Activated CD4-positive, alpha-beta T cell treated with anti-CD3 and anti-CD28 coated beads for 1 hour (primary cell): Measurements from ENCODE around the gene MPP4.
"Not testable (repeated sequence)": the region's sequence is repeated elsewhere in the genome, so short reads cannot be mapped to it uniquely, and the experiment has no call there.

Experiments used
- DNase-seq: peaks from one replicate; pipeline ENCODE4 v3.0.0-alpha.2; 2020

Gene MPP4

DNA sequence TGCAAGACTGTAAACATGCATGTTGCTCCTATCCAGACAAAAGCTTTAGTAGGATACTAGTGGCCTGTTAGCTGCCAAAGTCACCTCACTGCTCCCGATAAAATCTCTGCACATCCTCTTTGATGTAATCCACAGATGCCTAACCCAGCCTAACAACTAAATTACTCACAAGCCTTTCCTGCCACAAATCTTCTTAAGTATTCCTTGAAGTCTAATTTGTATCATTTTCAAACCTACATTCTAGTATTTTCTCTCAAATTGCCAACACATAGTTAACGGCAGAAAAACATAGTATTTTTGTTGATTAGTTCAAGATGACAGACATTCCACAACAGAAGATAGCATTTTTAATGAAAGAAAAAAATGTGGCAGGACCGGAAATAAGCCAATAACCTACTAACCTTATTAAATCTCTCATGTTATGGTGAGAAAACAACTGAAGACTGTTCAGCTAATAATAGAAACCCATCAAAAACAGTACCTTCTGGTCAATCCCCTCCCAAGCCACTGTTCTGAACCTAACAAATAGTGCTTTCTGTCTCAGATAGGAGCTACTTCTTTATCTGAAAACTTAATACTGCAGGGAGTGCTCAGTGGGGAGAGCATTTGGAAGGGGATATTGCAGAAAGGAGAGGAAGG lies at the start of gene MPP4:
MPP4 (minus strand) TSS at position 57 of the 639 bp plus-strand sequence. CDS start 4,690 bp downstream, outside the sequence.
- no peak for DNase-seq

GRCh38 chr2:201746551-201746950 lies 48.1 kb upstream of the MPP4 start:
- DNase-seq, result no peak

DNA sequence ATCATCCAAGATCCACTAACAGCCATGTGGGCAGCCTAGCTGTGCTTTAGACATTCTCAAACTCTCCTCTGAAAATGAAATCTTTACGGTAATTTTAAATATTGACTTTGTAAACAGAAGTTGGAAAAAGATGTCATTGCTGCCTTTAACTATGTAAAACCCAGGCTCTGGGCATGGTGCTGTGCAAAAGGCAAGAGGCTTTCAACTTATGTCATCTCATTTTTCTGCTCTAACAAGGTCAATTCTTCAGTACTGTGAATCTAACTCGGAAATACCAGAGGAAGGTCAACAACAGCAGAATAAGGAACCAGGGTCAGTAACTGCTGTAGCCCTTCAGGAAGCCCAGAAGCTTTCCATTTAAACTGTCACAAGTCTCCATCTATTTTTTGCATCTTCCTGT lies 37.0 kb upstream of the MPP4 start:
- no peak for DNase-seq

DNA sequence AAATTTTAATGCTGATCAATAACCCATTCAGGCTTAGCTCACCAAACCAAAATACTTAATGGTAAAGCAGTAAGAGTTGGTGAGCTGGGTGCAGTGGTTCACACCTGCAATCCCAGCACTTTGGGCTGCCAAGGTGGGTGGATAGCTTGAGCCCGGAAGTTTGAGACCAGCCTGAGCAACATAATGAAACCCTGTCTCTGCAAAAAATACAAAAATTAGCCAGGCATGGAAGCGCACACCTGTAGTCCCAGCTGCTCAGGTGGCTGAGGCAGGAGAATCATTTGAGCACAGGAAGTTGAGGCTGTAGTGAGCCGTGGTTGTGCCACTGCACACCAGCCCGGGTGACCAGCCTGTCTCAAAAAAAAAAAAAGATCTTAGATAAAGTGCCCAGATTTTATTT lies 35.7 kb upstream of the MPP4 start:
- DNase-seq, result no peak

- no peak for DNase-seq
These were observed 35.1 kb upstream of the MPP4 start for GRCh38 chr2:201733544-201733943.

- no peak for DNase-seq
These were observed 32.3 kb upstream of the MPP4 start for GRCh38 chr2:201730651-201731285.

- no peak for DNase-seq
These were observed 17.0 kb upstream of the MPP4 start for GRCh38 chr2:201715459-201715858.

DNA sequence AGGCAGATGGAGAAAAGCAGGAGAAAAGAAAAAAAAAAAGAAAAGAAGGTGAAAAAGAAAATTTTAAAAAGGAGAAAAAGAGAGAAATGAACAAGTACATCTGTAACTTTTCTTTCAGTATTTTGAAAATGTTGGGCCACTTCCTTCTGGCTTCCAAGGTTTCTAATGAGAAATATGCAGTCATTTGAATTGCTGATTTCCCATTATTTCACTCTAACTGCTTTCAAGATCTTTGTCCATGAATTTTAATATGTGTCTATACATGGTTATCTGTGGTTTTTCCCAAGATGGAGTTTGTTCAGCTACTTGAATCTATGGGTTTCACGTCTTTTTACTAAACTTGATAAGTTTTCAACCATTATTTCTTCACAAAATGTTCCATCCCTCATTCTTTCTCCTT lies 14.3 kb upstream of the MPP4 start:
- no peak for DNase-seq

- no peak for DNase-seq
These were observed 11.3 kb upstream of the MPP4 start for GRCh38 chr2:201709747-201710146.

- no peak for DNase-seq
These were observed 10.6 kb upstream of the MPP4 start for GRCh38 chr2:201709049-201709448.

DNA sequence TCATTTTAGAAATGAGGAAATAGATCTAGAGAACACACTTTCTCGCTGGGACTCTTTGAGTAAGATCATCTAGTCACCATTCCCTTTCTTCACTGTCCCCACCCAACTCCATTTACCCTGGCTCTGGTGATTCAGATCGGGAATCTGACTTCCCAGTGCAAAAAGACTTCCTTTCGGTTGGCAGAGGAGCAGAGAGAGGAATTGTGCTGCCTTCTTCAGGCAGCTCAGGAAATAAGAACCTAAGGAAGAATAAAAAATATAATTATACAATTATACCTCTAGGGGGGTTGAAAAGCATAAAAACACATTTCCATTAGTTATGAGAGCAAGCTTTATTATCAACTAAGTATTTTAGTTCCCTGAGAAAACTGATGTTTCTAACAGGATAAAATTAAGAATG lies 9.3 kb upstream of the MPP4 start:
- DNase-seq, result no peak

DNA sequence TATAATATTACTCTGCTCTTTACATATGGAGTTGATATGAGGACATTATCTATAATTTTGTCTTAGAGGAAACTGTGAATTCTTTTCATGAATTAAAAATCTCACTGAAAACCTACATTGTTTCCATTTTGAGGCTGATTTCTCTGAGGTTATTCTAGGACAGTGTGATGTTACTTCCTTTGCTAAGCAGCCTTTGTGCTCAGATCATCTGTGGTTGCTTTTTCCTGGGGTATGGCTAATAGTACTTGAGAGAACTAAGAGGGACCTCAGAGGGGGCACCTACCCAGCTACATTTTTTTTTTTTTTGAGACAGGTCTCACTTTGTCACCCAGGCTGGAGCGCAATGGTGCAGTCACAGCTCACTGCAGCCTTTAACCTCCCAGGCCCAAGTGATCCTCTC lies 8.7 kb upstream of the MPP4 start:
- no peak for DNase-seq

DNA sequence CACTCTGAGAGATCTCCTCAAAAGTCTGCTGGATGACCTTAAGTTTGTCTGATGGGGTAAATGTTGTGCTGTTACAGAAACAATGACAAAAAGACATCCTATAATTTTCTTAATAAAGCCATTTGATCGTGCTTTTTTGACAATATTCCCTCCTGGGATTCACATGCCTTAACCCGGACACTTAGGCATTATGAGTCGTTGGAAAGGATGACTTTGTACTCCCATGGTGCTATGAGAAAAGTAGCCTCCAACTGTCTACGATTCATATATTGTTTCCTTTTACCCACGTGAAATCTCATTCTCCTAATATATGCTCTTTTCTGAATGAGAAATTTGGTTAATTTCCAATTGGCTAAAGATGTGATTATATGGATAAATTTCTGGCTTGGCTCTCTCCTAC lies 6.1 kb upstream of the MPP4 start:
- no peak for DNase-seq

- no peak for DNase-seq
These were observed 3.2 kb upstream of the MPP4 start for GRCh38 chr2:201701646-201702045.

DNA sequence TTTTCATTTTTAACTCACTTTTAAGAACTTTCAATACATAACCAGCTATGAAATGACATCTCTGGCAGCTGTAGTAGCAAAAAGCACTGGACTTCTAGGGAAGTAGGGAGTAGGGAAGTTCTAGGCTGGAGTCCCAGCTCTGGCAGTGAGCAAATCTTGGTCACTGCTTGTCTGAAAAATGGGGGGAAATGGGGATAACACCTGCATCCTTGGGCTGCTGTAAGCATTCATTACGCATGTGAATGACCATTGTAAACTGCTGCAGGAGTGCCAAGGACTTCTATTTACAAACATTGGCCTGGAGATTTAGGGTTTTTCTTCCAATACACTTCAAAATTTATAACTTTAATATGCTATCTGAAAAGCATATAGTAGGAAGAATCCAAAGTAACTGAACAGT lies 972 bp upstream of the MPP4 start:
- no peak for DNase-seq

- no peak for DNase-seq
These were observed 545 bp downstream of the MPP4 start for GRCh38 chr2:201697899-201698298.

DNA sequence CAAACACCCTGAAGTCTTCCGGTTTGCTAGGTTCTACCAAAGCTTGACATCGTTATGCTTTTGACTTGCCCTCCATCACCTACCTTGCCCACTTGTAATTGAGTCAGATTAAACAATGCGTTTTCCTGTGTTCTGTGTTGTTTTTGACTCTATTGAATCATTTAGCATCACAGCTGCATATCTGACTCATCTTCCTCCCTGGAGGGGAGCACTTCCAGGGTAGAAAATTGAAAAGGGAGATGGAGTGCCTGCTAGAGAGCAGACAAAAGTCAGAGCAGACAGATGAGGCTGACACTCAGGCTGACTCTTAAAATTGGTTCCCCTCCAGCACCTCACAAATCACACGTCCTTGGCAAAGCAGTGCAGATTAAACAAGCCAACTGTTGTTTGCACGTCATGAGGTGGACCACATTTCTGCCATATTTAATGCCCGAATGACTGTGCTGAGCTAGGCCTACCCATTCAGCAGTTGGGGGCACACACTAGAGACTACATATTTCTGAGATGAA lies 2.2 kb downstream of the MPP4 start:
- no peak for DNase-seq

DNA sequence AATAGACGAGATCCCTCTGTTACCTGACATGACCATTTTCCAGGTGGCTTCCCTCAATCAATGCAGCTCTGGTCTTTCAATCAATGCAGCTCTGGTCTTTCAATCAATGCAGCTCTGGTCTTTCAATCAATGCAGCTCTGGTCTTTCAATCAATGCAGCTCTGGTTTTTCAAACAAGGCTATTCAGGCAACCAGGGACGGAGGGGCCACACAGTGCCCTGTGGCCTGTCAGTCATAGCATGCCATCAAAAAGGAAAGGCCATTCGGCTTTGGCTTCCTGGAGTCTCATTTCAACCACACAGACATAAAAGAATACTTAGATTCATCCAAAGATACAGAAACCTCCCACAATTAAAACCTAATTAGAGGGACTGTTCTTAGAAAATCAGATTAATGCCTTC lies 13.3 kb downstream of the MPP4 start:
- DNase-seq, result no peak

DNA sequence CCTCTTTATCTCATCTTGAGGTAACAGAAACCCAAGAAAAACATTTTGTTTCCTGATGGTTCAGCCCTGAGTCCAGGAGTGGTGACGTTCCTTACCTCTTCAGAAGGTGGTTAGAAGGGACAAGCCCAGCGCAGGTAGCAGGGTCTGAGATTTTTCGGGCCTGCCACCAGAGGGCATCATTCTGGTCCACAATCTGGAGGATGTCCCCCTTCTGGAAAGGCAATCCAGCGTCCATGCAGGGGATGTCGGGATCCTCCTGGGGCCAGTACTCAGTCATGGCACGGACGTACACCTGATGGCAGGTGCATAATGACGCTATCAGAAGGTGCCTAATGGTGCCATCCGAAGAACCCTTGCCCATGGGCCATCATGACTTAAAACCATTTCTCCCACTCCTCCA lies 17.7 kb downstream of the MPP4 start:
- no peak for DNase-seq

GRCh38 chr2:201678401-201678800 lies 20.0 kb downstream of the MPP4 start:
- no peak for DNase-seq

- DNase-seq, result no peak
These were observed 23.0 kb downstream of the MPP4 start for GRCh38 chr2:201675454-201675853.

- no peak for DNase-seq
These were observed 23.6 kb downstream of the MPP4 start for GRCh38 chr2:201674794-201675193.

DNA sequence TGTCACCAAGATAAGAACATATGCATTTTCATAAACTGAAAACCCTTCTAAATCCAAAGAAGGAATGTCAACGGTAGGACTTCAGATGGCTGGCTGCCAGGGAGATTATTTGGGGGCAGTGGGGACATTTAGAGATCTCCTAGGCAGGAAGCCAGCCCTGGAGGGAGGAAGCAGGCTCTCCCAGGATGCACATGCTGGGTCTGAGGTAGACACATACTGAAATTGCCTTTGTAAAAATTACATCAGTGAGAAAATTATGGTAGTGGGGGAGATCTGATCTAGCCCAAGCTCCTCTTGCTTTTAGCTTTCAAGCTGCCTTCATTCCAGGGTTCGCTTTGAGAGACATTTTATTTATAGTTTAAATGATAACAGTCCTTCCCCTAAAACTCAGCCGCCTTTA lies 24.1 kb downstream of the MPP4 start:
- no peak for DNase-seq

DNA sequence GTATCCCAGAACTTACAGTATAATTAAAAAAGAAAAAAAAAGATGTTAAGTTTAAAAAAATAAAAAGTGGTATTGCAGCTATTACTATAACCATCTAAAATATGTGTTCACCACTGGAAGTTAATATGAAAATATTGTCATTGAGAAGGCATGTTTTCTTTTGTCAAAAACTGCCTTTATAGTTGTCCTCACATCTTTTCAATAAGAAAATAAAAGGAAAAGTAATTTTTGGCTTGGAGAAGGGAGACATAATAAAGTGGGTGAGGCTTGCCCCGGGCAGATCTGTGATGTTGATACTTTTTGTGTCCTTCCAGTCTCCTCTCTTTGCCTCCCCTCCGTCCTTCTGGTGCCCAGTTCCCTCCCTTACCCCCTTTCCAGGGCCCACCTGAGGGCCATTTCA lies 24.9 kb downstream of the MPP4 start:
- no peak for DNase-seq

GRCh38 chr2:201671205-201671604 lies 27.2 kb downstream of the MPP4 start:
- not testable (repeated sequence) for DNase-seq
